H1 (cell line): ENCODE results near the gene NRBF2. TPM values are rescaled to one million over a fixed set of nuclear protein-coding genes. Genes with fewer than 3 reads are reported as not detected.

ENCODE experiments used
- CTCF ChIA-PET: fragments of 300-600 bp; sonication (Branson Sonifier 250); formaldehyde crosslinking; loops from one replicate; lab custom pipeline; 2021; ENCODE audit not compliant: partially characterized antibody; lab: Charles Lee
- POLR2A ChIA-PET: fragments of 300-600 bp; sonication (Branson Sonifier 250); formaldehyde crosslinking; loops from one replicate; lab custom pipeline; 2021; ENCODE audit warnings: inconsistent platforms; ENCODE audit not compliant: partially characterized antibody; lab: Charles Lee
- DNase-seq, 2 experiments: peaks; one replicate each; pipeline versions ENCODE4 v3.0.0 to v3.0.0-alpha.2; 2010 to 2022; ENCODE audit warnings: low spot score in 2 of 2, low read depth in 1 of 2, mixed read lengths in 1 of 2
- FAIRE-seq: peaks from 2 replicates; lab custom pipeline; 2011; peaks lifted over from hg19 to GRCh38; lab: Jason Lieb, UNC
- H2AFZ ChIP-seq: 2 replicates; pipeline ENCODE4 v1.8.1; 2012; ENCODE audit warnings: low read length, inconsistent platforms
- H2AK5ac ChIP-seq: 2 replicates; pipeline ENCODE4 v1.6.1; 2013; ENCODE audit warnings: low read depth, low read length
- H2BK120ac ChIP-seq: replicated peaks from 2 replicates; pipeline ENCODE3; 2013; ENCODE audit warnings: low read depth, low read length, inconsistent platforms
- H2BK12ac ChIP-seq: 2 replicates; pipeline ENCODE4 v1.6.1; 2013; ENCODE audit warnings: low read depth, low read length
- H2BK15ac ChIP-seq: 2 replicates; pipeline ENCODE4 v1.6.1; 2013; ENCODE audit warnings: low read length
- H2BK20ac ChIP-seq: 2 replicates; pipeline ENCODE4 v1.6.1; 2013; ENCODE audit warnings: low read length
- H2BK5ac ChIP-seq: 2 replicates; pipeline ENCODE4 v1.6.1; 2013; ENCODE audit warnings: low read depth, low read length
- H3K14ac ChIP-seq: 2 replicates; pipeline ENCODE4 v1.6.1; 2013; ENCODE audit warnings: inconsistent platforms; ENCODE audit not compliant: insufficient read length
- H3K18ac ChIP-seq: 2 replicates; pipeline ENCODE4 v1.6.1; 2013; ENCODE audit warnings: low read length; ENCODE audit errors: extremely low read depth
- H3K23ac ChIP-seq: 2 replicates; pipeline ENCODE4 v1.6.1; 2013; ENCODE audit warnings: inconsistent platforms; ENCODE audit not compliant: insufficient read length
- H3K23me2 ChIP-seq: 2 replicates; pipeline ENCODE4 v1.6.1; 2013; ENCODE audit warnings: low read depth, low read length
- H3K27ac ChIP-seq: 2 replicates; pipeline ENCODE4 v1.6.1; 2011; ENCODE audit warnings: low read depth, low read length, inconsistent platforms
- H3K27me3 ChIP-seq, 4 experiments: replicated peaks in 1 of 4; 1 replicate in 1 of 4; 2 replicates in 3 of 4; pipeline versions ENCODE4 v1.6.1 to v1.8.1; 2011 to 2013; ENCODE audit warnings: low read length in 3 of 4, mild to moderate bottlenecking in 3 of 4, inconsistent platforms in 2 of 4, mixed read lengths in 2 of 4, moderate library complexity in 1 of 4; ENCODE audit not compliant: control insufficient read depth in 3 of 4, insufficient read depth in 3 of 4; ENCODE audit errors: extremely low read depth in 1 of 4
- H3K36me3 ChIP-seq, 4 experiments: 2 replicates each; pipeline versions ENCODE4 v1.6.1 to v1.8.1; 2011 to 2013; ENCODE audit warnings: mild to moderate bottlenecking in 4 of 4, low read length in 3 of 4, moderate library complexity in 2 of 4, control low read depth in 1 of 4, inconsistent platforms in 1 of 4; ENCODE audit not compliant: insufficient read depth in 4 of 4, control insufficient read depth in 2 of 4
- H3K4ac ChIP-seq: replicated peaks from 2 replicates; pipeline ENCODE3; 2013; ENCODE audit warnings: low read length, low read depth, mixed read lengths, inconsistent platforms; ENCODE audit not compliant: insufficient read length
- H3K4me1 ChIP-seq, 4 experiments: replicated peaks in 1 of 4; 1 replicate in 1 of 4; 2 replicates in 3 of 4; pipeline versions ENCODE4 v1.6.1 to v1.8.1; 2011 to 2013; ENCODE audit warnings: low read length in 3 of 4, inconsistent platforms in 2 of 4, mixed read lengths in 1 of 4; ENCODE audit not compliant: insufficient read depth in 4 of 4, control insufficient read depth in 3 of 4
- H3K4me2 ChIP-seq, 2 experiments: 2 replicates each; pipeline versions ENCODE4 v1.6.1 to v1.8.1; 2011 to 2013; ENCODE audit warnings: low read depth in 2 of 2, low read length in 2 of 2, control low read depth in 1 of 2, inconsistent platforms in 1 of 2, mild to moderate bottlenecking in 1 of 2; ENCODE audit not compliant: insufficient read depth in 1 of 2
- H3K4me3 ChIP-seq, 4 experiments: fragments of 200-600, 300-600 bp in 1 of 4; sonication (generic), shearing (Covaris generic), sonication (Bioruptor Twin) in 1 of 4; 2 replicates each; pipeline versions ENCODE4 v1.5.1 to v1.8.1; 2011 to 2016; ENCODE audit warnings: low read length in 4 of 4, low read depth in 3 of 4, control low read depth in 2 of 4, inconsistent platforms in 2 of 4, mild to moderate bottlenecking in 2 of 4, mixed read lengths in 1 of 4, moderate library complexity in 1 of 4; ENCODE audit not compliant: insufficient read depth in 2 of 4; ENCODE audit errors: extremely low read depth in 1 of 4
- H3K56ac ChIP-seq: replicated peaks from 2 replicates; pipeline ENCODE3; 2013; ENCODE audit warnings: low read depth, mild to moderate bottlenecking, mixed read lengths, low read length, inconsistent platforms; ENCODE audit not compliant: insufficient read length
- H3K79me1 ChIP-seq: 2 replicates; pipeline ENCODE4 v1.6.1; 2013; ENCODE audit warnings: low read depth, low read length, control low read depth
- H3K79me2 ChIP-seq, 2 experiments: 2 replicates each; pipeline versions ENCODE4 v1.6.1 to v1.8.1; 2012 to 2013; ENCODE audit warnings: low read length in 2 of 2, mild to moderate bottlenecking in 2 of 2, inconsistent platforms in 1 of 2; ENCODE audit not compliant: insufficient read depth in 2 of 2, control insufficient read depth in 1 of 2
- H3K9ac ChIP-seq, 4 experiments: replicated peaks in 1 of 4; 1 replicate in 1 of 4; 2 replicates in 3 of 4; pipeline versions ENCODE4 v1.6.1 to v1.8.1; 2011 to 2013; ENCODE audit warnings: low read depth in 3 of 4, low read length in 3 of 4, control low read depth in 2 of 4, mild to moderate bottlenecking in 2 of 4, moderate library complexity in 2 of 4, inconsistent platforms in 1 of 4; ENCODE audit errors: extremely low read depth in 1 of 4
- H3K9me3 ChIP-seq, 2 experiments: 2 replicates each; pipeline versions ENCODE4 v1.6.1 to v1.8.1; 2012 to 2013; ENCODE audit warnings: mild to moderate bottlenecking in 2 of 2, moderate library complexity in 2 of 2, control low read depth in 1 of 2, inconsistent platforms in 1 of 2, low read depth in 1 of 2, low read length in 1 of 2, mixed read lengths in 1 of 2; ENCODE audit not compliant: insufficient read depth in 2 of 2
- H4K20me1 ChIP-seq, 2 experiments: replicated peaks in 1 of 2; 2 replicates each; pipeline versions ENCODE3 to v1.8.1; 2011 to 2013; ENCODE audit warnings: inconsistent platforms in 2 of 2, low read length in 2 of 2, mild to moderate bottlenecking in 1 of 2; ENCODE audit not compliant: insufficient read depth in 2 of 2, control insufficient read depth in 1 of 2
- H4K5ac ChIP-seq: 2 replicates; pipeline ENCODE4 v1.6.1; 2013; ENCODE audit warnings: low read length, low read depth, mixed read lengths, inconsistent platforms; ENCODE audit not compliant: insufficient read length
- H4K8ac ChIP-seq: 2 replicates; pipeline ENCODE4 v1.8.0; 2013; ENCODE audit warnings: mild to moderate bottlenecking, moderate library complexity, low read length, inconsistent platforms; ENCODE audit not compliant: insufficient read depth; ENCODE audit errors: extremely low read depth
- H4K91ac ChIP-seq: replicated peaks from 2 replicates; pipeline ENCODE3; 2013; ENCODE audit warnings: low read length, mixed read lengths, inconsistent platforms; ENCODE audit not compliant: insufficient read length
- POLR2A ChIP-seq, 2 experiments: IDR thresholded peaks; 1 replicate in 1 of 2; 2 replicates in 1 of 2; pipeline ENCODE4 v1.6.1; 2011; ENCODE audit warnings: low read depth in 2 of 2, low read length in 2 of 2, mild to moderate bottlenecking in 2 of 2; ENCODE audit errors: control extremely low read depth in 1 of 2
- POLR2AphosphoS5 ChIP-seq: IDR thresholded peaks from 2 replicates; pipeline ENCODE4 v1.6.1; 2011; ENCODE audit warnings: low read depth, low read length
- TEAD4 ChIP-seq: IDR thresholded peaks from 2 replicates; pipeline ENCODE4 v1.6.1; 2012; ENCODE audit warnings: low read depth, low read length, inconsistent platforms, mixed read lengths
- WGBS, 2 experiments: shearing (Covaris generic) in 1 of 2; methylation state at CpG; one replicate each; pipeline versions ENCODE4 v1.1.6 to v1.1.7; 2013 to 2015; ENCODE audit warnings: low lambda C conversion rate in 2 of 2, mixed read lengths in 2 of 2, inconsistent platforms in 1 of 2, low coverage in 1 of 2, missing lambda C conversion rate in 1 of 2; ENCODE audit not compliant: insufficient replicate concordance in 2 of 2, insufficient coverage in 1 of 2, insufficient read length in 1 of 2; ENCODE audit errors: extremely low coverage in 1 of 2, missing lambda C conversion rate in 1 of 2; 5-methylcytosine and 5-hydroxymethylcytosine counted together
- polyA plus RNA-seq, 7 experiments: library from polyadenylated mRNA; depleted of rRNA in 3 of 7; stranded (reverse) in 5 of 7; unstranded in 2 of 7; fragments of >200 nt in 5 of 7; fragments of 200-250 nt in 2 of 7; gene quantifications; 1 replicate in 5 of 7; 2 replicates in 1 of 7; 4 replicates in 1 of 7; pipeline versions ENCODE4 v1.2.1 to v1.2.3, GENCODE V29; 2011 to 2013; ENCODE audit warnings: missing spikeins in 2 of 7, mixed read lengths in 2 of 7
- total RNA-seq: library from RNA; stranded (reverse); fragmentation: NEBNext Ultra II Directional; extraction: Animal tissue kit (Norgen Biotek cat#: 25700); gene quantifications from 2 replicates; pipeline ENCODE4 v1.2.1, GENCODE V29; 2021

The NRBF2 gene
- total and polyA plus RNA-seq, 2 of the 8 experiments (the other 6 are each of a cell fraction or from before 2014, with no cell fraction given): 11.0 to 29.9 TPM

DNA sequence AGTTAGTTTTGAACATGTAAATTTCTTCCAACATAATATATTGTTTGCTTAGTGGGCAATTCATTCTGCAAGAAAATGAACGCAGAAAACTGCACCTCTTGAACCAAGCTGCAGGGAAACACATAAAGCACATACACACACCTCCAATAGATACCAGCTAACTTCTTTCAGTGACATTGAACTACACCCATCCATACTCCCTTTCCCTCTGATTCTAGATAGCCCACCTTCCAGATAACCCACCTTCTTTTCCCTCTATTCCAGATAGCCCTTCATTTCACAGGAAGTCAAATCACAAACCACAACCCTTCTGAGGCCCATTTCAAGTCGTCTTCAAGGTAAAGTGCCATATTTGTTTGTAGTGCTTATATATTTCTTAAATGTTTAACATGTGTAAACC is 28.5 kb downstream of the NRBF2 start:
- no peak overlapping the region for H3K14ac ChIP-seq
- CTCF ChIA-PET: interaction anchor here (1.1 to 2.1 kb wide), 4 partner anchors 9 to 559 kb away, joined by 3 to 9 read pairs (median 4); no protein-coding TSS in a partner anchor
- H2BK20ac ChIP-seq: no peak overlapping the region
- FAIRE-seq: no peak
- no peak overlapping the region for H2AK5ac ChIP-seq
- no peaks in the 10 kb centered on the region for H3K79me2 ChIP-seq
- peaks cover 0 to 4% (median 0%) of the 10 kb centered on the region in 4 experiments; a peak in 1 of 7 replicates for H3K4me1 ChIP-seq
- H3K4me3 ChIP-seq: no peak overlapping the region
- no peak overlapping the region for H2BK12ac ChIP-seq
- H3K23ac ChIP-seq: no peak overlapping the region
- H3K27ac ChIP-seq: no peak overlapping the region
- no peak overlapping the region for H2BK5ac ChIP-seq
- H2BK120ac ChIP-seq: no peak overlapping the region
- peaks cover 0 to 2% of the 10 kb centered on the region in 2 experiments for H4K20me1 ChIP-seq
- no peak overlapping the region for H4K91ac ChIP-seq
- no peaks in the 10 kb centered on the region for H3K27me3 ChIP-seq
- no peak overlapping the region for H3K18ac ChIP-seq
- H3K9me3 ChIP-seq: no peaks in the 10 kb centered on the region
- H3K9ac ChIP-seq: no peak overlapping the region
- no peak overlapping the region for H3K4me2 ChIP-seq
- no peak overlapping the region for H4K5ac ChIP-seq
- H4K8ac ChIP-seq: no peak overlapping the region
- TF ChIP-seq POLR2A (IDR thresholded peaks at IDR 0.05; ENCODE audit: control extremely low read depth in 1 of 2, low read depth in 2 of 2, low read length in 2 of 2) (peak in 1 of 2 experiments; percentile 66; a peak in 2 of 3 replicates), POLR2AphosphoS5 (0 out of 2 replicates have a peak, but pooled peaks have one; percentile 30), TEAD4 (no peak)
- TF ChIP-seq, all 59 proteins: peak for 2
- H2BK15ac ChIP-seq: no peak overlapping the region
- H3K4ac ChIP-seq: no peak overlapping the region
- H3K23me2 ChIP-seq: no peaks in the 10 kb centered on the region; the same call in 1 of the 2 replicates
- no peak overlapping the region for H2AFZ ChIP-seq
- no peaks in the 10 kb centered on the region for H3K79me1 ChIP-seq
- H3K36me3 ChIP-seq: peaks cover 2 to 11% (median 5%) of the 10 kb centered on the region in 4 experiments; a peak in 4 of 8 replicates
- POLR2A ChIA-PET: no interaction called here
- DNase-seq: no peak
- WGBS, 2 experiments: 75% methylated on average over 2 of the region's 2 CpGs; no CpG with 5 or more reads in 1 of the 2 experiments
- H3K56ac ChIP-seq: no peak overlapping the region
